K562 (cell line): ENCODE measurements around the gene AHCYL1.

Experiments used
- CEBPB ChIP-seq: fragments of 450-650 bp; IDR thresholded peaks from 2 replicates; pipeline ENCODE4 v1.6.1; 2016; ENCODE audit warnings: missing genetic modification characterization, missing compliant biosample characterization
- FOXK1 ChIP-seq: sonication (generic); formaldehyde crosslinking; IDR thresholded peaks from 2 replicates; pipeline ENCODE4 v1.8.0; 2022; ENCODE audit warnings: missing genetic modification reagents, mild to moderate bottlenecking, borderline replicate concordance
- HDGF ChIP-seq: fragments of 450-650 bp; IDR thresholded peaks from 2 replicates; pipeline ENCODE4 v1.6.1; 2016
- SMARCA5 ChIP-seq: fragments of 450-650 bp; IDR thresholded peaks from 2 replicates; pipeline ENCODE4 v1.6.1; 2016
- TEAD4 ChIP-seq, 2 experiments: sonication (generic) in 1 of 2; formaldehyde crosslinking in 1 of 2; IDR thresholded peaks; 2 replicates each; pipeline versions ENCODE4 v1.6.1 to v1.8.0; 2012 to 2022; ENCODE audit warnings: borderline replicate concordance in 1 of 2, inconsistent platforms in 1 of 2, low read length in 1 of 2, mild to moderate bottlenecking in 1 of 2, missing genetic modification reagents in 1 of 2
- ZKSCAN8 ChIP-seq: fragments of 200-800 bp; sonication (Bioruptor generic); IDR thresholded peaks from 2 replicates; pipeline ENCODE4 v1.6.1; 2016; ENCODE audit warnings: missing genetic modification characterization, missing compliant biosample characterization
- TF ChIP-seq, protein P1 (sequence below): fragments of 450-650 bp; formaldehyde crosslinking; IDR thresholded peaks from 2 replicates; pipeline ENCODE4 v1.4.0; 2022; ENCODE audit warnings: missing genetic modification characterization
- TF ChIP-seq, protein P2 (sequence below): fragments of 450-650 bp; formaldehyde crosslinking; IDR thresholded peaks from 2 replicates; pipeline ENCODE4 v1.4.0; 2020; ENCODE audit warnings: mild to moderate bottlenecking, moderate library complexity

- TF ChIP-seq SMARCA5 (no peak), HDGF (no peak), FOXK1 (no peak), TEAD4 (IDR thresholded peaks at IDR 0.05; ENCODE audit: low read length) (no peak), TEAD4 (CRISPR knock-in tag; IDR thresholded peaks at IDR 0.05; ENCODE audit: borderline replicate concordance) (no peak), CEBPB (tag) (no peak), ZKSCAN8 (no peak)
- TF ChIP-seq, protein P1, sequence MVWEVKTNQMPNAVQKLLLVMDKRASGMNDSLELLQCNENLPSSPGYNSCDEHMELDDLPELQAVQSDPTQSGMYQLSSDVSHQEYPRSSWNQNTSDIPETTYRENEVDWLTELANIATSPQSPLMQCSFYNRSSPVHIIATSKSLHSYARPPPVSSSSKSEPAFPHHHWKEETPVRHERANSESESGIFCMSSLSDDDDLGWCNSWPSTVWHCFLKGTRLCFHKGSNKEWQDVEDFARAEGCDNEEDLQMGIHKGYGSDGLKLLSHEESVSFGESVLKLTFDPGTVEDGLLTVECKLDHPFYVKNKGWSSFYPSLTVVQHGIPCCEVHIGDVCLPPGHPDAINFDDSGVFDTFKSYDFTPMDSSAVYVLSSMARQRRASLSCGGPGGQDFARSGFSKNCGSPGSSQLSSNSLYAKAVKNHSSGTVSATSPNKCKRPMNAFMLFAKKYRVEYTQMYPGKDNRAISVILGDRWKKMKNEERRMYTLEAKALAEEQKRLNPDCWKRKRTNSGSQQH (CRISPR knock-in tag) = no peak
- TF ChIP-seq, protein P2, sequence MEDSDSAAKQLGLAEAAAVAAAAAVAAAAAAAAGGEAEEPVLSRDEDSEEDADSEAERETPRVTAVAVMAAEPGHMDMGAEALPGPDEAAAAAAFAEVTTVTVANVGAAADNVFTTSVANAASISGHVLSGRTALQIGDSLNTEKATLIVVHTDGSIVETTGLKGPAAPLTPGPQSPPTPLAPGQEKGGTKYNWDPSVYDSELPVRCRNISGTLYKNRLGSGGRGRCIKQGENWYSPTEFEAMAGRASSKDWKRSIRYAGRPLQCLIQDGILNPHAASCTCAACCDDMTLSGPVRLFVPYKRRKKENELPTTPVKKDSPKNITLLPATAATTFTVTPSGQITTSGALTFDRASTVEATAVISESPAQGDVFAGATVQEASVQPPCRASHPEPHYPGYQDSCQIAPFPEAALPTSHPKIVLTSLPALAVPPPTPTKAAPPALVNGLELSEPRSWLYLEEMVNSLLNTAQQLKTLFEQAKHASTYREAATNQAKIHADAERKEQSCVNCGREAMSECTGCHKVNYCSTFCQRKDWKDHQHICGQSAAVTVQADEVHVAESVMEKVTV (CRISPR knock-in tag) = no peak
Observed at GRCh38 chr1:110064576-110065337, 80.2 kb downstream of the AHCYL1 start.
